H1 (cell line): Measurements from ENCODE around the gene MYO1D. TPM values are rescaled to one million over a fixed set of nuclear protein-coding genes. Genes with fewer than 3 reads are reported as not detected.

ENCODE experiments used
- CTCF ChIA-PET: fragments of 300-600 bp; sonication (Branson Sonifier 250); formaldehyde crosslinking; loops from one replicate; lab custom pipeline; 2021; ENCODE audit not compliant: partially characterized antibody; lab: Charles Lee
- POLR2A ChIA-PET: fragments of 300-600 bp; sonication (Branson Sonifier 250); formaldehyde crosslinking; loops from one replicate; lab custom pipeline; 2021; ENCODE audit warnings: inconsistent platforms; ENCODE audit not compliant: partially characterized antibody; lab: Charles Lee
- DNase-seq, 2 experiments: peaks; one replicate each; pipeline versions ENCODE4 v3.0.0 to v3.0.0-alpha.2; 2010 to 2022; ENCODE audit warnings: low spot score in 2 of 2, low read depth in 1 of 2, mixed read lengths in 1 of 2
- FAIRE-seq: peaks from 2 replicates; lab custom pipeline; 2011; peaks lifted over from hg19 to GRCh38; lab: Jason Lieb, UNC
- H2AFZ ChIP-seq: 2 replicates; pipeline ENCODE4 v1.8.1; 2012; ENCODE audit warnings: low read length, inconsistent platforms
- H2AK5ac ChIP-seq: 2 replicates; pipeline ENCODE4 v1.6.1; 2013; ENCODE audit warnings: low read depth, low read length
- H2BK120ac ChIP-seq: replicated peaks from 2 replicates; pipeline ENCODE3; 2013; ENCODE audit warnings: low read depth, low read length, inconsistent platforms
- H2BK12ac ChIP-seq: 2 replicates; pipeline ENCODE4 v1.6.1; 2013; ENCODE audit warnings: low read depth, low read length
- H2BK15ac ChIP-seq: 2 replicates; pipeline ENCODE4 v1.6.1; 2013; ENCODE audit warnings: low read length
- H2BK20ac ChIP-seq: 2 replicates; pipeline ENCODE4 v1.6.1; 2013; ENCODE audit warnings: low read length
- H2BK5ac ChIP-seq: 2 replicates; pipeline ENCODE4 v1.6.1; 2013; ENCODE audit warnings: low read depth, low read length
- H3K14ac ChIP-seq: 2 replicates; pipeline ENCODE4 v1.6.1; 2013; ENCODE audit warnings: inconsistent platforms; ENCODE audit not compliant: insufficient read length
- H3K18ac ChIP-seq: 2 replicates; pipeline ENCODE4 v1.6.1; 2013; ENCODE audit warnings: low read length; ENCODE audit errors: extremely low read depth
- H3K23ac ChIP-seq: 2 replicates; pipeline ENCODE4 v1.6.1; 2013; ENCODE audit warnings: inconsistent platforms; ENCODE audit not compliant: insufficient read length
- H3K23me2 ChIP-seq: 2 replicates; pipeline ENCODE4 v1.6.1; 2013; ENCODE audit warnings: low read depth, low read length
- H3K27ac ChIP-seq: 2 replicates; pipeline ENCODE4 v1.6.1; 2011; ENCODE audit warnings: low read depth, low read length, inconsistent platforms
- H3K27me3 ChIP-seq, 4 experiments: replicated peaks in 1 of 4; 1 replicate in 1 of 4; 2 replicates in 3 of 4; pipeline versions ENCODE4 v1.6.1 to v1.8.1; 2011 to 2013; ENCODE audit warnings: low read length in 3 of 4, mild to moderate bottlenecking in 3 of 4, inconsistent platforms in 2 of 4, mixed read lengths in 2 of 4, moderate library complexity in 1 of 4; ENCODE audit not compliant: control insufficient read depth in 3 of 4, insufficient read depth in 3 of 4; ENCODE audit errors: extremely low read depth in 1 of 4
- H3K36me3 ChIP-seq, 4 experiments: 2 replicates each; pipeline versions ENCODE4 v1.6.1 to v1.8.1; 2011 to 2013; ENCODE audit warnings: mild to moderate bottlenecking in 4 of 4, low read length in 3 of 4, moderate library complexity in 2 of 4, control low read depth in 1 of 4, inconsistent platforms in 1 of 4; ENCODE audit not compliant: insufficient read depth in 4 of 4, control insufficient read depth in 2 of 4
- H3K4ac ChIP-seq: replicated peaks from 2 replicates; pipeline ENCODE3; 2013; ENCODE audit warnings: low read length, low read depth, mixed read lengths, inconsistent platforms; ENCODE audit not compliant: insufficient read length
- H3K4me1 ChIP-seq, 4 experiments: replicated peaks in 1 of 4; 1 replicate in 1 of 4; 2 replicates in 3 of 4; pipeline versions ENCODE4 v1.6.1 to v1.8.1; 2011 to 2013; ENCODE audit warnings: low read length in 3 of 4, inconsistent platforms in 2 of 4, mixed read lengths in 1 of 4; ENCODE audit not compliant: insufficient read depth in 4 of 4, control insufficient read depth in 3 of 4
- H3K4me2 ChIP-seq, 2 experiments: 2 replicates each; pipeline versions ENCODE4 v1.6.1 to v1.8.1; 2011 to 2013; ENCODE audit warnings: low read depth in 2 of 2, low read length in 2 of 2, control low read depth in 1 of 2, inconsistent platforms in 1 of 2, mild to moderate bottlenecking in 1 of 2; ENCODE audit not compliant: insufficient read depth in 1 of 2
- H3K4me3 ChIP-seq, 4 experiments: fragments of 200-600, 300-600 bp in 1 of 4; sonication (generic), shearing (Covaris generic), sonication (Bioruptor Twin) in 1 of 4; 2 replicates each; pipeline versions ENCODE4 v1.5.1 to v1.8.1; 2011 to 2016; ENCODE audit warnings: low read length in 4 of 4, low read depth in 3 of 4, control low read depth in 2 of 4, inconsistent platforms in 2 of 4, mild to moderate bottlenecking in 2 of 4, mixed read lengths in 1 of 4, moderate library complexity in 1 of 4; ENCODE audit not compliant: insufficient read depth in 2 of 4; ENCODE audit errors: extremely low read depth in 1 of 4
- H3K56ac ChIP-seq: replicated peaks from 2 replicates; pipeline ENCODE3; 2013; ENCODE audit warnings: low read depth, mild to moderate bottlenecking, mixed read lengths, low read length, inconsistent platforms; ENCODE audit not compliant: insufficient read length
- H3K79me1 ChIP-seq: 2 replicates; pipeline ENCODE4 v1.6.1; 2013; ENCODE audit warnings: low read depth, low read length, control low read depth
- H3K79me2 ChIP-seq, 2 experiments: 2 replicates each; pipeline versions ENCODE4 v1.6.1 to v1.8.1; 2012 to 2013; ENCODE audit warnings: low read length in 2 of 2, mild to moderate bottlenecking in 2 of 2, inconsistent platforms in 1 of 2; ENCODE audit not compliant: insufficient read depth in 2 of 2, control insufficient read depth in 1 of 2
- H3K9ac ChIP-seq, 4 experiments: replicated peaks in 1 of 4; 1 replicate in 1 of 4; 2 replicates in 3 of 4; pipeline versions ENCODE4 v1.6.1 to v1.8.1; 2011 to 2013; ENCODE audit warnings: low read depth in 3 of 4, low read length in 3 of 4, control low read depth in 2 of 4, mild to moderate bottlenecking in 2 of 4, moderate library complexity in 2 of 4, inconsistent platforms in 1 of 4; ENCODE audit errors: extremely low read depth in 1 of 4
- H3K9me3 ChIP-seq, 2 experiments: 2 replicates each; pipeline versions ENCODE4 v1.6.1 to v1.8.1; 2012 to 2013; ENCODE audit warnings: mild to moderate bottlenecking in 2 of 2, moderate library complexity in 2 of 2, control low read depth in 1 of 2, inconsistent platforms in 1 of 2, low read depth in 1 of 2, low read length in 1 of 2, mixed read lengths in 1 of 2; ENCODE audit not compliant: insufficient read depth in 2 of 2
- H4K20me1 ChIP-seq, 2 experiments: replicated peaks in 1 of 2; 2 replicates each; pipeline versions ENCODE3 to v1.8.1; 2011 to 2013; ENCODE audit warnings: inconsistent platforms in 2 of 2, low read length in 2 of 2, mild to moderate bottlenecking in 1 of 2; ENCODE audit not compliant: insufficient read depth in 2 of 2, control insufficient read depth in 1 of 2
- H4K5ac ChIP-seq: 2 replicates; pipeline ENCODE4 v1.6.1; 2013; ENCODE audit warnings: low read length, low read depth, mixed read lengths, inconsistent platforms; ENCODE audit not compliant: insufficient read length
- H4K8ac ChIP-seq: 2 replicates; pipeline ENCODE4 v1.8.0; 2013; ENCODE audit warnings: mild to moderate bottlenecking, moderate library complexity, low read length, inconsistent platforms; ENCODE audit not compliant: insufficient read depth; ENCODE audit errors: extremely low read depth
- H4K91ac ChIP-seq: replicated peaks from 2 replicates; pipeline ENCODE3; 2013; ENCODE audit warnings: low read length, mixed read lengths, inconsistent platforms; ENCODE audit not compliant: insufficient read length
- ATF2 ChIP-seq: IDR thresholded peaks from 2 replicates; pipeline ENCODE4 v1.6.1; 2012; ENCODE audit warnings: low read length, inconsistent platforms
- BCL11A ChIP-seq, 2 experiments: IDR thresholded peaks; one replicate each; pipeline ENCODE4 v1.6.1; 2011; ENCODE audit warnings: low read depth in 2 of 2, low read length in 2 of 2, mild to moderate bottlenecking in 2 of 2
- CBX5 ChIP-seq: fragments of 300-800, 300-1000 bp; sonication (generic); IDR thresholded peaks from 2 replicates; pipeline ENCODE4 v1.7.1; 2016; ENCODE audit warnings: antibody characterized with exemption, low read length, low read depth
- CBX8 ChIP-seq: fragments of 300-800, 300-1000 bp; sonication (generic); IDR thresholded peaks from 2 replicates; pipeline ENCODE4 v1.7.1; 2016; ENCODE audit warnings: low read depth, low read length, borderline replicate concordance
- CEBPB ChIP-seq: IDR thresholded peaks from 2 replicates; pipeline ENCODE4 v1.6.1; 2012; ENCODE audit warnings: low read depth, low read length
- HDAC2 ChIP-seq, 2 experiments: fragments of 300-600 bp in 1 of 2; sonication (generic) in 1 of 2; IDR thresholded peaks; 2 replicates each; pipeline ENCODE4 v1.6.1; 2011 to 2012; ENCODE audit warnings: low read depth in 2 of 2, low read length in 2 of 2, mild to moderate bottlenecking in 2 of 2, moderate library complexity in 2 of 2, borderline replicate concordance in 1 of 2, inconsistent platforms in 1 of 2
- JUN ChIP-seq: IDR thresholded peaks from 2 replicates; pipeline ENCODE4 v1.6.1; 2011; ENCODE audit warnings: low read depth, mild to moderate bottlenecking, improper control_type of control experiment, low read length
- KDM1A ChIP-seq: fragments of 200-600, 300-600 bp; sonication (generic); IDR thresholded peaks from 2 replicates; pipeline ENCODE4 v1.7.1; 2016; ENCODE audit warnings: mild to moderate bottlenecking, low read length, borderline replicate concordance
- KDM4A ChIP-seq: IDR thresholded peaks from one replicate; pipeline ENCODE4 v1.7.1; 2012; ENCODE audit warnings: low read depth, mild to moderate bottlenecking, moderate library complexity, low read length, inconsistent platforms; ENCODE audit not compliant: severe bottlenecking
- POLR2AphosphoS5 ChIP-seq: IDR thresholded peaks from 2 replicates; pipeline ENCODE4 v1.6.1; 2011; ENCODE audit warnings: low read depth, low read length
- RNF2 ChIP-seq: fragments of 200-900, 300-1000 bp; sonication (generic); IDR thresholded peaks from 2 replicates; pipeline ENCODE4 v1.7.1; 2016; ENCODE audit warnings: borderline replicate concordance, low read depth, mild to moderate bottlenecking, antibody characterized with exemption, low read length; ENCODE audit not compliant: poor library complexity, severe bottlenecking; ENCODE audit errors: missing control alignments
- RXRA ChIP-seq: IDR thresholded peaks from 2 replicates; pipeline ENCODE4 v1.6.1; 2011; ENCODE audit warnings: low read depth, mild to moderate bottlenecking, low read length, moderate library complexity; ENCODE audit not compliant: insufficient read depth
- WGBS, 2 experiments: shearing (Covaris generic) in 1 of 2; methylation state at CpG; one replicate each; pipeline versions ENCODE4 v1.1.6 to v1.1.7; 2013 to 2015; ENCODE audit warnings: low lambda C conversion rate in 2 of 2, mixed read lengths in 2 of 2, inconsistent platforms in 1 of 2, low coverage in 1 of 2, missing lambda C conversion rate in 1 of 2; ENCODE audit not compliant: insufficient replicate concordance in 2 of 2, insufficient coverage in 1 of 2, insufficient read length in 1 of 2; ENCODE audit errors: extremely low coverage in 1 of 2, missing lambda C conversion rate in 1 of 2; 5-methylcytosine and 5-hydroxymethylcytosine counted together
- polyA plus RNA-seq, 7 experiments: library from polyadenylated mRNA; depleted of rRNA in 3 of 7; stranded (reverse) in 5 of 7; unstranded in 2 of 7; fragments of >200 nt in 5 of 7; fragments of 200-250 nt in 2 of 7; gene quantifications; 1 replicate in 5 of 7; 2 replicates in 1 of 7; 4 replicates in 1 of 7; pipeline versions ENCODE4 v1.2.1 to v1.2.3, GENCODE V29; 2011 to 2013; ENCODE audit warnings: missing spikeins in 2 of 7, mixed read lengths in 2 of 7
- total RNA-seq: library from RNA; stranded (reverse); fragmentation: NEBNext Ultra II Directional; extraction: Animal tissue kit (Norgen Biotek cat#: 25700); gene quantifications from 2 replicates; pipeline ENCODE4 v1.2.1, GENCODE V29; 2021

MYO1D gene
- total and polyA plus RNA-seq, 2 of the 8 experiments (the other 6 are each of a cell fraction or from before 2014, with no cell fraction given), result 6.5 to 25.4 TPM

- H4K5ac ChIP-seq, result no peak overlapping the region
- FAIRE-seq, result no peak
- DNase-seq, result no peak
- peak overlapping the region in 1 of 4 experiments; percentile 47; a peak in 1 of 8 replicates for H3K4me3 ChIP-seq
- no peak overlapping the region for H4K8ac ChIP-seq
- H3K27ac ChIP-seq, result no peak overlapping the region
- no peaks in the 10 kb centered on the region for H3K27me3 ChIP-seq
- H4K91ac ChIP-seq, result no peak overlapping the region
- no peak overlapping the region for H2BK15ac ChIP-seq
- no peak overlapping the region for H3K56ac ChIP-seq
- H3K18ac ChIP-seq, result no peak overlapping the region
- no peaks in the 10 kb centered on the region for H3K9me3 ChIP-seq
- no peak overlapping the region for H3K9ac ChIP-seq
- no peak overlapping the region for H2BK5ac ChIP-seq
- no peak overlapping the region for H3K4ac ChIP-seq
- no peaks in the 10 kb centered on the region; the same call in 1 of the 2 replicates for H3K79me1 ChIP-seq
- H3K23ac ChIP-seq, result no peak overlapping the region
- POLR2A ChIA-PET, result no interaction called here
- H2AFZ ChIP-seq, result no peak overlapping the region
- no peaks in the 10 kb centered on the region for H3K79me2 ChIP-seq
- WGBS, 2 experiments, result 82% methylated on average over 2 of the region's 2 CpGs; no CpG with 5 or more reads in 1 of the 2 experiments
- no peak overlapping the region for H2BK20ac ChIP-seq
- H2BK120ac ChIP-seq, result no peak overlapping the region
- no peaks in the 10 kb centered on the region for H3K23me2 ChIP-seq
- H3K14ac ChIP-seq, result no peak overlapping the region
- H3K4me1 ChIP-seq, result no peaks in the 10 kb centered on the region
- no peak overlapping the region for H2AK5ac ChIP-seq
- 0 out of 4 replicates have a peak overlapping the region, but pooled peaks of 1 of the 2 experiments have one; percentile 36 for H3K4me2 ChIP-seq
- no peaks in the 10 kb centered on the region for H3K36me3 ChIP-seq
- H2BK12ac ChIP-seq, result no peak overlapping the region
- CTCF ChIA-PET, result no interaction called here
- no peaks in the 10 kb centered on the region for H4K20me1 ChIP-seq
- no peak for TF ChIP-seq BCL11A (IDR thresholded peaks at IDR 0.05; ENCODE audit: low read depth in 2 of 2, low read length in 2 of 2)
- no peak for TF ChIP-seq KDM1A
- no peak for TF ChIP-seq JUN
- no peak for TF ChIP-seq CEBPB
- TF ChIP-seq CBX5, result no peak
- TF ChIP-seq HDAC2 (IDR thresholded peaks at IDR 0.05; ENCODE audit: borderline replicate concordance in 1 of 2, low read depth in 2 of 2, low read length in 2 of 2), result no peak
- TF ChIP-seq RXRA, result no peak
- TF ChIP-seq CBX8, result no peak
- TF ChIP-seq ATF2, result no peak
- TF ChIP-seq POLR2AphosphoS5, result no peak
- TF ChIP-seq KDM4A, result no peak
- no peak for TF ChIP-seq RNF2
Measured at GRCh38 chr17:32822996-32823395, 53.9 kb downstream of the MYO1D start.
